CD4-positive, alpha-beta T cell treated with Interleukin-17A for 4 hours (primary cell): ENCODE measurements around the gene ARID1B.

ENCODE experiments used
- DNase-seq: peaks from one replicate; pipeline ENCODE4 v3.0.0-alpha.2; 2020; ENCODE audit warnings: mixed read lengths

ARID1B gene

DNA sequence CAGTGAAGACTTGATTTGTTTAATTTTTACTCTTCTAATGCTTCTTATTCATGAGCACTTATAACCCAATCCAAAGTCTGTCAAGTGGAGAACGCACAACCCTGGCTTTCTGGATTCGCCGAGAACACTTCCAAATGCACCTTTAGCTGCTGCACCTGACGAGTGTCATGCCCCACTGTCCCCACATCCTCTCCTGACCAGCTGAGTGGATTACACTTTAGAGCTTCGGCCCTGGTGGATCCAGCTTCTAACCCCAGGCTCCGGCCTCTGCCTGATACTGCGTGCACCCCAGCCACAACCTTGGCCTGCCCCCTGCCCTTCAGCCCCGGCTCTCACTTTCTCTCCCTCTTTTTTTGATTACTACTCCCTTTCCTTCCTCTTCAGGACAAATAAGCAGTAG, 287.3 kb downstream of the ARID1B start:
- DNase-seq: no peak

DNA sequence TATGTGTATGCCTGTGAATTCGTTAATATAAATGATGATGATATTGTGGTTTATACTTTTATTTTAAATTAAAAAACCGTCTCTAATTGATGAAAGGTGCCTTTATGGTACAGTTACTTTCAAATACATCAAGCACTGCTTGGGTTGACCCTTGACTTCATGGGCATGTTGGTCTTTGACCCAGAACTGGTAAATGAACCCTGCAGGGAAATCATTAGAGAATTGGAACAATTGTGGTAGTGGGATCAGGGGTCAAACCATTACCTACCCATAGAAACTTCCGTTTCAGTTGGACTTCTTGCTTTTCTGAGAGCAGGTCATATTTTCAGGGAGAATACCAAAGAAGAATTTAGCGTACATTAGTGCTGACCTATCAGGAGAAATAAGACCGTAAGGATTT, 288.2 kb downstream of the ARID1B start:
- no peak for DNase-seq

DNA sequence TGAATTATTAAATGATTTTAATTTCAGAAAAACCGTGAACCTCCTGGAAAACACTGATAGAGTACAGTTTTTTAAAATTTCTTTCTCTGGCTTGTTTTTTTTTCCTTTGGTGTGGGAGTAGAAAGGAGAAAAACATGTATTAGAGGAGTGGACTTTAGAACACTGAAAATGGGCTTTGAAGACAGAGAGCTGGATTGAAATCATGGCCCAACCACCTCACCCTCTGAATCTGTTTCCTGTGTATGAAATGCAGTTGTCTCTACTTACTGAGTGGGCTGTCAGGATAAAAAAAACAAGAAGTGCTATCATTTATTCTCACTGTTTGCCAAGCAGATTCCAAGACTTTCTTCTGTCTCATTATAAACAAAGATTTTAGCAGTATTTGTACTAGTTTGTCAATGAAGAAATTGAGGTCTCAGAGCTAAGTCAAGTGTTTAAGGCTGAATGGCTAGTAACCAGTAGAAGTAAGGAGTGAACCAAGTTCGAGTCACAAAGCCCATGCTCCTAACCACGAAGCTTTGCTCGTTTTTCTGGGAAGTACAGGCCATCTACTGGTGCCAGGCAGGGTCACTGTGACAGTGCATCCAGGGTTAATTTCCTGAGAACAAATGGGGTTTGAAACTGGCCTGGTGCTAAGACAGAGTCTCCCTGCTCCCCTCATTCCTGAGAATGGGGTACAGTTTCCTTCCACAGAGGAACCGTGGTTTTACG, 289.8 kb downstream of the ARID1B start:
- DNase-seq: no peak

DNA sequence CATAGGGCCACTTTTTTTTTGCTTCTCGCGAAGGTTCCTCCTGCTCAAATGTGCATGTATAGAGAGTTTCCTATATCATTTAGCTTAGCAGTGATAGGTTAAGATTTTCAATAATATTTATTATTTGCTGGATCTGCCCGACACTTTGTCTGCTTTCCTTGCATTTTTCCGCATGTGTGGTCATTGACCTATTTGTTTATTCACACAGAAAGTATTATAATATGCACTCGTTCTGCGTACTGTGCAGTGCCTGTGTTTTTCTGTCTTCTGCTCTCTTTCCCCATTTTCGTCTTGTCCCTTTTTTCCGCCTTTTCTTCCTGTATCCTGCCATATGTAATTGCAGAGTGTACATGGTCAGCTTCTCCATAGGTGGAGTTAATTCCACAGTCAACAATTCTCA, 290.3 kb downstream of the ARID1B start:
- no peak for DNase-seq

GRCh38 chr6:157068691-157069324, 291.6 kb downstream of the ARID1B start:
- no peak for DNase-seq

- no peak for DNase-seq
Measured at GRCh38 chr6:157069585-157069984, 292.4 kb downstream of the ARID1B start.

DNA sequence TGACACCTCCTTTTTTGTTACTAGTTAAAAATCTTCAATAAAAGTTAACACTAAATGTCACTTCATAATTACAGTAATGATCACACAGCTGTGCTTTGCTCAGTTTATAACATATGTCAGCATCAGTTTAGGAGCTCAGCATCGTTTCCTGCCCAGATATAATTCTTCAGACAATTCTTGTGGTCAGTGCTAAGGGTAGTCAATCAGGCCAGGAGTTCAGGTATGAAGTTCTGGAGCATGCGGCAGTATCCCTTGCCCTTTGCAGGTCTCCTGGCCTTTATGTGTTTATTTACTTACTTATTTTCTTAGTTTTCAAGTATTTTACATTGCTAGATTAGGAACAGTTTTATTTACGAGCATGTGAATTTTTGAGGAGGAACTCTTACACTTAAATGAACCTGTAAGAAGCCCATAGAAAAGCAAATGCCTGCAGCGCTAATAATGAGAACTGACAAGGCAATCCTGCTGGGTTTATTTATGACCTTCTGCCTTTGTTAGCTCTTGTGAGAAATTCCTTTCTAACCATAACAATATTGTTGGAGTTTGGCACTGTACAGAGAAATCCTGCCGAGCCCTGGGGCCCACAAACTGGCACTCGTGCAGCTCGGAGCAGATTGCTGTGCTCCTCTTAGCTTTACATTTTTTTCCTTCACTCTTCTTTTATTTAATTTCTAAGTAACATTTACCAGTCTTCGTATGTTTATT, 293.4 kb downstream of the ARID1B start:
- DNase-seq: no peak

GRCh38 chr6:157072128-157072527, 294.9 kb downstream of the ARID1B start:
- no peak for DNase-seq

- no peak for DNase-seq
Measured at GRCh38 chr6:157073596-157073995, 296.4 kb downstream of the ARID1B start.

GRCh38 chr6:157074969-157075368, 297.8 kb downstream of the ARID1B start:
- DNase-seq: no peak

DNA sequence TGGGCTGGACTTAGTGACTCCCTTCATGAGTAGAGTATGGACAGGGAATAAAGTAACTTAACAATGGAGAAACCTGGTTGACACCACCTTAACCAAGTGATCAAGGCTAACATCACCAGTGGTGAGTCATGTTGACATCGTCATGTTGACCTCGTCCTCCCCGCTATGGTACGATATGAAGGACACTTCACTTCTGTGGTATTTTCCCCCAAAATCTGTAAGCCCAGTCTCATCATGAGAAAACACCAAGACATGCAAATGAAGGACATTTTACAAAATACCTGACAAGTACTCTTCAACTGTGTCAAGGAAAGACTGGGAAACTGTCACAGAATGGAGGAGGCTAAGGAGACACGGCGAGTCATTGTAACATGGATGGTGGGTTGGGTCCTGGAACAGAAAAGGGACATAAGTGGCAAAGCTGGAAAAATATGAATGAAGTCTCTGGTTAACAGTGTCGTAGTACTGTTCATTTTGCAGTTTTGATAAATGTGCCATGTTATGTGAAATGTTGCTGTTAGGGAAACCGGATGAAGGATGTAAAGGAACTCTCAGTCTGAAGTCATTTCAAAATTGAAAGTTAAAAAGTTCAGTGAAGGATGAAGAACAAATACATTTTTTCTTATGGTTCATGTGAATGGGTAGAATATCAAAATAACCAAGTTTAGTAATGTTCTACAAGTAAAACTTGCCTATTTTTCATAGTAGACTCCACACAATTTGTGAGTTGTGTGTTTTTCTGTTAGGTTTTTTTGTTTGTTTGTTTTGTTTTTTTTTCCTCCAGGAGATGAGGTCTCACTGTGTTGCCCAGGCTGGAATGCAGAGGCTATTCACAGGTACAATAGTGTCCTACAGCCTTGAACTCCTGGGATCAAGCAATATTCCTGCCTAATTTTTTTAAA, 298.6 kb downstream of the ARID1B start:
- no peak for DNase-seq

- DNase-seq: no peak
Measured at GRCh38 chr6:157076451-157076822, 299.3 kb downstream of the ARID1B start.

DNA sequence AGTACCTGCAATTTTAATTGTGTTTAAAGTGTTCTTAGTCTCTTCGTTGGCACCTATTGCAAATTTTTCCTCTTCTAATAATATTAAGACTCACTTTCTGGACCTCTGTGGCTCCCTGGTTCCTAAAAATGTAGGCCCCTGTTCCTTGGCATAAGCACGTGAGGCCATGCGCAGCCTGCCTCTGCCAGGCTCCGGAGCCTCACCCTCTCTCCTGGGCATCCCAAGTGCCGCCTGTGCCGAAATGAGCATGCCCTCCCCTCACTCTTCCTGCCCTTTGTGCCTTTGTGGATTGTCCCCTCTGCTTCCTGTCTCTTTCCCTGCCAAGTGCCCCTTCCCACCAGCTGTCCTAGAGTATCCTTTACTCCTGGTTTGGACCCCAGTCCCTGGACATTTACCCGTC, 300.1 kb downstream of the ARID1B start:
- no peak for DNase-seq

- DNase-seq: no peak
Measured at GRCh38 chr6:157078326-157078725, 301.1 kb downstream of the ARID1B start.

- DNase-seq: no peak
Measured at GRCh38 chr6:157079277-157079676, 302.1 kb downstream of the ARID1B start.

- DNase-seq: no peak
Measured at GRCh38 chr6:157079771-157080170, 302.6 kb downstream of the ARID1B start.

- no peak for DNase-seq
Measured at GRCh38 chr6:157080986-157081391, 303.8 kb downstream of the ARID1B start.

GRCh38 chr6:157083343-157083742, 306.2 kb downstream of the ARID1B start:
- no peak for DNase-seq

GRCh38 chr6:157086632-157087031, 309.5 kb downstream of the ARID1B start:
- no peak for DNase-seq

GRCh38 chr6:157087974-157088373, 310.8 kb downstream of the ARID1B start:
- no peak for DNase-seq

DNA sequence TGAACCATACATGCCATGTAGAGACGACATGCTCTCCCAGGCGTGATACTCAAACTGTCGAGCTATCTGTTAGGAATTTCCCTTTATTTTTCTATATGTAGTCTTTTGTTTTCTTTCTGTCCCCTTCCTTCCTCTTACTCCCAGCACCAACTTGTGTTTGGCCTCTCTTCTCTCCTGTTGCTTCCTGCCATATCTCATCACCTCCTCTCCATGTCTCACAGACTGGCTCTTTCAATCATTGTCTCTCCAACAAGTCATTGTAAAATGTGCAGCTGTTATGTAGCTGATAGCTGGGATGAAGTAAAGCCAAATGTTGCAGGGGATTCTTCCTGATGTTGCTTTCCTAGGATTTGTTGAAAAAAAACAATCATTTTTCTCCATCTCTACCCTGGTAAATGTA, 311.7 kb downstream of the ARID1B start:
- DNase-seq: no peak

DNA sequence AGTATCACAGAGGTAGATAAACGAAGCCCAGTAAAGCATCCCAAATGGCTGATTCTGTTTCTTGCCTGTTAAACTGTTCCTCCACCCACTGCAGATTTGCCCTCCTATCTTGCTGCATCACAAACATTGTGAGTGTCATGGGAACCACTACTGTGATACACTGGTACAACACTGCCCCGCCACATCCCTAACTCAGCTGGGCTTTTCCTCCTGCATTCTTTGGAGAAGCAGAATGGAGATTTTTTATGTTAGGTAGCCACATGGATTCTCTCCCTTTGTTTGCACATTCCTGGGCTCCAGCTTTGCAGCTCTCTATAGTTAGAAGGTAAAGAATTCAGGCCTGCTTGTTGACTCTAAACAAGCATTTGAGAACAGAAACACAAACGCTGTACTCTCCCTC, 312.1 kb downstream of the ARID1B start:
- DNase-seq: no peak

DNA sequence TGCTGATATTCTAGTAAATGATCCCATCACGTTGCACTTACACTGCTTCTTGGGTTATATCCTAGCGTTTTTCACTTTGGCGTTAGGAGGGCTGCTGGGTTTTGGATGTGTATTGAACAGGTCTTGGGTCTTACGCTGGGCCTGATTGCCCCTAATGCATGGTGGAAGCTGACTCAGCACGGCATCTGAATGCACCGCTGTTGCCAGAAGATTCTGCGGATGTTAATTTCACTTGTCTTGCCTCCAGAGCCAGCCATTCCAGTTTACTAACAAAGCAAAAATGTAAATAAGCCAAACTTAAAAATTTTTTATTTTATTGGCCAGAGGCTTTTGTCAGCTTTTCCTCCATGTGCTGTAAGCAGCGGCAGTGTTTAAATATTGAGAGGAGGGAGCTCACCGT, 312.7 kb downstream of the ARID1B start:
- no peak for DNase-seq
